Mucosa of descending colon (tissue), 3 donors: ENCODE results near the gene MGAT5. TPM values are rescaled to one million over a fixed set of nuclear protein-coding genes. Genes with fewer than 3 reads are reported as not detected.

Source experiments
- ATAC-seq: fragments of 200-7000 bp; cut with Tn5 transposase; one replicate; pipeline ENCODE4 v1.9.1; 2020; ENCODE audit warnings: mild to moderate bottlenecking, moderate library complexity
- DNase-seq, 3 donors: peaks; one replicate each; pipeline ENCODE4 v3.0.0-alpha.2; 2020
- H3K36me3 ChIP-seq: fragments of 200-600 bp; one replicate; pipeline ENCODE4 v1.8.0; 2021; ENCODE audit warnings: low read depth, mild to moderate bottlenecking
- H3K4me1 ChIP-seq: fragments of 200-600 bp; one replicate; pipeline ENCODE4 v1.8.0; 2021; ENCODE audit warnings: low read depth, mild to moderate bottlenecking
- H3K4me3 ChIP-seq: fragments of 200-600 bp; one replicate; pipeline ENCODE4 v1.8.0; 2021; ENCODE audit warnings: mild to moderate bottlenecking
- H3K9me3 ChIP-seq: fragments of 200-600 bp; one replicate; pipeline ENCODE4 v1.8.0; 2021; ENCODE audit warnings: mild to moderate bottlenecking
- intact Hi-C, 2 donors: fragments of 100-400 bp; cut with DNase I in 1 of 2; cut with micrococcal nuclease in 1 of 2; formaldehyde crosslinking; loops; one replicate each; pipeline versions ENCODE4 v1.11.0 to v1.11.1; 2022; cut with DNase I, micrococcal nuclease
- total RNA-seq, 3 donors: library from RNA; stranded (reverse); fragmentation: NEBNext Ultra II Directional in 2 of 3; extraction: Animal tissue kit (Norgen Biotek cat#: 25700) in 2 of 3; gene quantifications; one replicate each; pipeline versions ENCODE4 v1.2.1 to v1.2.4, GENCODE V29; 2021 to 2023
- TF ChIP-seq, protein P1 (sequence below): fragments of 200-600 bp; IDR thresholded peaks from one replicate; pipeline ENCODE4 v1.8.0; 2022; ENCODE audit warnings: antibody characterized with exemption, mild to moderate bottlenecking
- donor health status: DM: no; HTN: no; CAD: no; lungs with moderate emphysema.
- donor health status: DM: no; HTN: no; CAD: no.
- donor health status: DM: no; HTN: yes; CAD: no.

The MGAT5 gene
- total RNA-seq, 3 donors from 2014 or later: 56.5 to 75.5 (median 69.7) TPM

DNA sequence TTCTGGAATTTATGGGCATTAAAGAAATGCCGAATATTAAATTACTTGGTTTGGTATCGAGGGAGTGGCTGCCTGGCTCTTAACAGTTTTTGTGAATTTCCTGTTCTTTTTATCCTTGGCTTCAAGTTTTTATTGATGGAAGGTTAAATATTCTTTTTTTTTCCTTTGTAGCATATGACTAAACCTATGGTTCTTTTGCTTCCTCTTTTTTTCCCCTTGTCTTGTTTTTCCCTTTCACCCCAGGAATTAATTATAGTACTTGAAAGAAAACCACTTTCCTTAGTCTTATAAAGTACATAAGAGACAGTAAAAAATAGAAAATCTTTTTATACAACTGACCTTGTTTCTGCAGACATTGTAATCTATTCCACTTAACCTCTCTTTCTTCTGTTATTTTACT is 42.4 kb downstream of the MGAT5 start:
- no peak for ATAC-seq
- H3K4me1 ChIP-seq: no peaks in the 10 kb centered on the region
- intact Hi-C loops: no loop called here

DNA sequence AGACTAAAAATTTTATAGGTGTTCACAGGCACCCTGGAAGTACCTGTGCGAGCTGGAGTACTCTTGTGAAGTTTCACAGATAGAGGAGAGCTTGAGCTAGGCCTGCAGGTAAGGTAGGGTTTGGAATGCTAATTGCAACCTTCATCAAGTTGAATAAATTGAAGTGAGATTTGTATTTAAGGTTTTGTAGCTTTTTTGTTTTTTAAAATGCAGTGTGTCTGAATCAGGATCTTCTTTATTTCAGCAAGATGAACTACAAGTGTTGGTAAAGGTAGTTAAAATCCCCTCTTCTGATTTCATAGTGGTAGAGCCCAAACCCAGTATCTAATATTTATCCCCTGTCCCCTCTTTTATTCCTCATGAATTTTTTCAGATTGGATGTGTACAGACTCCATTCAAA is 45.5 kb downstream of the MGAT5 start:
- ATAC-seq: no peak
- Histone ChIP-seq H3K36me3 (no peaks in the 10 kb centered on the region), H3K4me3 (no peak overlapping the region), H3K9me3 (no peaks in the 10 kb centered on the region), H3K4me1 (no peaks in the 10 kb centered on the region)
- no peak for DNase-seq
- TF ChIP-seq, protein P1, sequence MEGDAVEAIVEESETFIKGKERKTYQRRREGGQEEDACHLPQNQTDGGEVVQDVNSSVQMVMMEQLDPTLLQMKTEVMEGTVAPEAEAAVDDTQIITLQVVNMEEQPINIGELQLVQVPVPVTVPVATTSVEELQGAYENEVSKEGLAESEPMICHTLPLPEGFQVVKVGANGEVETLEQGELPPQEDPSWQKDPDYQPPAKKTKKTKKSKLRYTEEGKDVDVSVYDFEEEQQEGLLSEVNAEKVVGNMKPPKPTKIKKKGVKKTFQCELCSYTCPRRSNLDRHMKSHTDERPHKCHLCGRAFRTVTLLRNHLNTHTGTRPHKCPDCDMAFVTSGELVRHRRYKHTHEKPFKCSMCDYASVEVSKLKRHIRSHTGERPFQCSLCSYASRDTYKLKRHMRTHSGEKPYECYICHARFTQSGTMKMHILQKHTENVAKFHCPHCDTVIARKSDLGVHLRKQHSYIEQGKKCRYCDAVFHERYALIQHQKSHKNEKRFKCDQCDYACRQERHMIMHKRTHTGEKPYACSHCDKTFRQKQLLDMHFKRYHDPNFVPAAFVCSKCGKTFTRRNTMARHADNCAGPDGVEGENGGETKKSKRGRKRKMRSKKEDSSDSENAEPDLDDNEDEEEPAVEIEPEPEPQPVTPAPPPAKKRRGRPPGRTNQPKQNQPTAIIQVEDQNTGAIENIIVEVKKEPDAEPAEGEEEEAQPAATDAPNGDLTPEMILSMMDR: no peak
- intact Hi-C loops: no loop called here

More for the DNA sequence above, 42.4 kb downstream of the MGAT5 start:
- no peak for DNase-seq
- H3K4me3 ChIP-seq: no peak overlapping the region
- TF ChIP-seq, protein P1: no peak
- H3K36me3 ChIP-seq: no peaks in the 10 kb centered on the region
- no peaks in the 10 kb centered on the region for H3K9me3 ChIP-seq

DNA sequence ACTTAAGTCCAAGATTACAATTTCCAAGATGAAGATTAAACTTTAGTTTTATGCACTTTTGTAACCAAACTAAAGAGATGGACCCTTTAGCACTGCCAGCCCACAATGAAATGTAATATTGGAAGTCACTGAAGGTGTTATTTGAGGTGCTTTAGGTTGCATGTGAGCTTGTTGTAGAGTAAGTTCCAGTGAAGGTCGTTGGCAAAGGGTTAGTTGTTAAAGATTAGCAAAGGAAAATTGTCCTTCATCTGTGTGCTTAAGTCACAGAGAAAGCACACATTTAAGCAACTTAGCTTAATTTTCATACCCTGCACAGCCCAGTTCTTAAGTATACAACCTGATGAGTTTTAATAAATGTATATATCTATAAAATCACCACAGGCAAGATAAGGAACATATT is 46.7 kb downstream of the MGAT5 start:
- H3K9me3 ChIP-seq: no peaks in the 10 kb centered on the region
- no peak for DNase-seq
- intact Hi-C loops: no loop called here
- ATAC-seq: no peak
- H3K36me3 ChIP-seq: no peaks in the 10 kb centered on the region
- TF ChIP-seq, protein P1: no peak
- no peak overlapping the region for H3K4me3 ChIP-seq
- H3K4me1 ChIP-seq: no peaks in the 10 kb centered on the region

DNA sequence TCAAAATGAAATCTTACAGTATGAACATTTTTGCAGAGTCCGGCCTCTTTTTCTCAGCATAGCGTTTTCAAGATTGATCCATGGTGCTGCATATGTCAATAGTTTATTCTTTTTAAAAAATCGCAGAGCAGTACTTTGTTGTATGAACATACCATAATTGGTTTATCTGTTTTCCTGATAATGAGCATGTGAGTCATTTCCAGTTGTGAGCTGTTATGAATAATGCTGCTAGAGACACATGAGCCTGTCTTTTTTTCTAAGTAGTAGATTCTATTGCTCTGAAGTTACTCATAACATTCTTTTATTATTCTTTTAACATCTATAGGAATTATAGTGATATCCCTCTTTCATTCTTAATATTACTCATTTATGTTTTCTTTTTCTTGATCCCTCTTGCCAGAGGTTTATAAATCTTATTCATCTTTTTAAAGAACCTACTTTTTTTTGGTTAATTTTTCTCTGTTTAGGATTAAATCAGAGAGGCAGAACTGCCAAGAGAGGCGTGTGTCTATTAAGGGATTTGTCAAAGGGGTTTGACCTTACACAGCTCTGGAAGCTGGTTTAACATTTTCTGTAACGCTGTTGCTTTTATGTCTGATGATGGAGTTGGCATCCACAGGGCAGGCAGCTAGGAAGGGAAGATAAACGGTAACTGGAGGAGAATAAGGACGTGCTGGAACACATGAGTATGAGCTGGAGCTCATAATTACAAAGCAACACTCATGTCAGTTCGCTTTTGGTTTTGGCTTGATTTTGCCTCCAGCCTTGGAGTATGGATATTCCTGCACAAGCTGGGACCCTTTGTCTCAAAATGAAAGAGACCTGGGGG is 47.4 kb downstream of the MGAT5 start:
- TF ChIP-seq, protein P1: no peak
- Histone ChIP-seq H3K4me1 (no peaks in the 10 kb centered on the region), H3K4me3 (no peak overlapping the region), H3K36me3 (no peaks in the 10 kb centered on the region), H3K9me3 (no peaks in the 10 kb centered on the region)
- intact Hi-C loops: no loop called here
- DNase-seq: no peak
- no peak for ATAC-seq

DNA sequence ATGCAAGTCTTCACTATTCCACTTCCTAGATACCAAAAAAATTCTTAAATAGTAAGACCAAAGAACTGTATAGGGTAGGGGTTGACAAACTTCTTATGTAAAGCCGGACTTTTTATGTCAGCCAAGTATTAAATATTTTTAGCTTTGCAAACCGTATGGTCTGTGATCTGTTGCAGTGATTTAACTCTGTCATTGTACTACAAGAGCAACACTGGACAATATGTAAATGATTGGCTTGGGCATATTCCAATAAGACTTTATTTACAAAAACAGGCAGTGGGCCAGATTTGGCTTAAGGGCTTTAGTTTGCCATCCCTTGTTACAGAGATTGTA is 48.0 kb downstream of the MGAT5 start:
- DNase-seq (no peak), ATAC-seq (no peak)
- intact Hi-C loops: no loop called here
- H3K4me3 ChIP-seq: no peak overlapping the region
- H3K36me3 ChIP-seq: no peaks in the 10 kb centered on the region
- no peaks in the 10 kb centered on the region for H3K9me3 ChIP-seq
- no peaks in the 10 kb centered on the region for H3K4me1 ChIP-seq
- TF ChIP-seq, protein P1: no peak
